Nephron (organoid): ENCODE results near the gene TSEN2.

Source experiments
- H3K27ac Mint-ChIP-seq, 3 experiments: 2 replicates each; pipeline ENCODE4 v1.8.0; 2020; ENCODE audit warnings: mixed read lengths in 3 of 3, mild to moderate bottlenecking in 2 of 3, moderate library complexity in 1 of 3
- H3K27me3 Mint-ChIP-seq: 2 replicates; pipeline ENCODE4 v1.8.0; 2021; ENCODE audit warnings: low read depth, mild to moderate bottlenecking, moderate library complexity, mixed read lengths
- H3K36me3 Mint-ChIP-seq: 2 replicates; pipeline ENCODE4 v1.8.0; 2020; ENCODE audit warnings: low read depth, mixed read lengths
- H3K4me1 Mint-ChIP-seq: 2 replicates; pipeline ENCODE4 v1.8.0; 2020; ENCODE audit warnings: mixed read lengths
- H3K4me3 Mint-ChIP-seq, 3 experiments: 2 replicates each; pipeline ENCODE4 v1.8.0; 2020; ENCODE audit warnings: mild to moderate bottlenecking in 3 of 3, mixed read lengths in 3 of 3, moderate library complexity in 2 of 3
- H3K9me3 Mint-ChIP-seq: 2 replicates; pipeline ENCODE4 v1.8.0; 2020; ENCODE audit warnings: mixed read lengths
- TF ChIP-seq, protein P1 (sequence below), 3 experiments: fragments of 200-600 bp; sonication (generic); IDR thresholded peaks; one replicate each; pipeline ENCODE4 v1.5.0; 2021; ENCODE audit warnings: antibody characterized with exemption in 3 of 3; ENCODE audit not compliant: unreplicated experiment in 3 of 3

Gene TSEN2

DNA sequence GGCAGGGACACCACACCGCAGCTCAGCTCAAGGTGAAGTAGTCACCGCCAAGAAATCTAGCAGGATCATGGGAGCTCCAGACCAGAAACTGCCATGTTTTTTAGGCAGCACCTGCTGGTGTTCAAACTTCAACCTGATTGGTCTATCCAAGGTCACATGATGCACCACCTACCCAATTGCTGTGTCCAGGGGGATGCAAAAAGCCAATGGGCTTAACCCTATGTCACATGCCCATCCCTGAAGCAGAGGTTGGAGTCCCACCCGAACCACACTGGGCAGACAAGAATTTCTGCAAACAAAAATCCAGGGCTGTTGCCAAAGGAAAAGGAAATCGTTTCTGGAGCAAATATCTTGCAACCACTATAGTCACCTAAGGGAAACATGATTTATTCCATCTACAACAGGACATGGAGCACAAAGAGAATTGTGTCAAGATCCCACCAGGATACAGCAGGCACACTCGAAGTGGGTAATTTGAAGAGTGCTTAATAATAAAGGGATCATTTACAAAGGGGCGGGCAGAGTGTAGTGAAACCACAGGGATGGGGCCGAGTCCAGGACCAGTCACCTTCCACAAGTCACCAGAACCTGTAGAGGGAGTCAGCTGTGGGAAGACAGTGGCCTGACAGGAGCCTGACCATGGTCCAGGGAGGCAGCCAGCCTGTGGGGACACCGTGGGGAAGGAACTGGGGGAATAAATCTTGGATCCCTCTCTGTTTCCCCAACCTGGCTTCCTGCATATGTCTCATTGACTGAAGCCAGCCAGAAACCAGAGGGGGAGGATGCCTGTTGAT lies 34.2 kb upstream of the TSEN2 start:
- TF ChIP-seq, protein P1, sequence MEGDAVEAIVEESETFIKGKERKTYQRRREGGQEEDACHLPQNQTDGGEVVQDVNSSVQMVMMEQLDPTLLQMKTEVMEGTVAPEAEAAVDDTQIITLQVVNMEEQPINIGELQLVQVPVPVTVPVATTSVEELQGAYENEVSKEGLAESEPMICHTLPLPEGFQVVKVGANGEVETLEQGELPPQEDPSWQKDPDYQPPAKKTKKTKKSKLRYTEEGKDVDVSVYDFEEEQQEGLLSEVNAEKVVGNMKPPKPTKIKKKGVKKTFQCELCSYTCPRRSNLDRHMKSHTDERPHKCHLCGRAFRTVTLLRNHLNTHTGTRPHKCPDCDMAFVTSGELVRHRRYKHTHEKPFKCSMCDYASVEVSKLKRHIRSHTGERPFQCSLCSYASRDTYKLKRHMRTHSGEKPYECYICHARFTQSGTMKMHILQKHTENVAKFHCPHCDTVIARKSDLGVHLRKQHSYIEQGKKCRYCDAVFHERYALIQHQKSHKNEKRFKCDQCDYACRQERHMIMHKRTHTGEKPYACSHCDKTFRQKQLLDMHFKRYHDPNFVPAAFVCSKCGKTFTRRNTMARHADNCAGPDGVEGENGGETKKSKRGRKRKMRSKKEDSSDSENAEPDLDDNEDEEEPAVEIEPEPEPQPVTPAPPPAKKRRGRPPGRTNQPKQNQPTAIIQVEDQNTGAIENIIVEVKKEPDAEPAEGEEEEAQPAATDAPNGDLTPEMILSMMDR (IDR thresholded peaks at IDR 0.05; ENCODE audit: unreplicated experiment in 3 of 3), result no peak
- Mint-ChIP-seq H3K4me3 (no peak overlapping the region), H3K27me3 (peaks cover 14% of the 10 kb centered on the region), H3K27ac (no peak overlapping the region), H3K9me3 (no peaks in the 10 kb centered on the region), H3K4me1 (peaks cover 12% of the 10 kb centered on the region), H3K36me3 (no peaks in the 10 kb centered on the region)

- TF ChIP-seq, protein P1 (IDR thresholded peaks at IDR 0.05; ENCODE audit: unreplicated experiment in 3 of 3), result no peak
- peaks cover 10% of the 10 kb centered on the region for H3K27me3 Mint-ChIP-seq
These were observed 32.8 kb upstream of the TSEN2 start for GRCh38 chr3:12451481-12451880.

DNA sequence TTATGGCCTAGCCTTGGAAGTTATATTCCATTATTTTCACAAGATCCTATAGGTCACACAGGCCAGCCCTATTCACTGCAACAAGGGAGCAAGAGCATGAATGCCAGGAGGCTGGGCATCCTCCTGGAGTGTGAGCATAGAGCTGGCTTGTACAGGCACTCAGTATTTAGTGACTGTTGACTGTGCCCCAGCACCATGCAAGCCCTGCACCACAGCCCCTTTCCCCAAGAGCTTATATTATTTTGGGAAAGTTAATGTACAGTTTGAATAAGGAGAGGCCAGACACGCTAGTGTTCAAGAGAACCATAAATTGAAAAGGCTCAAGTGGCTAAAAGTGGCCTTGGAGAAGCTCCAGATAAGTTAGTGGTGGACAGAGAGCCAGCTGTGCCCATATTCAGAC lies 32.3 kb upstream of the TSEN2 start:
- H3K27ac Mint-ChIP-seq, result no peak overlapping the region
- no peaks in the 10 kb centered on the region for H3K9me3 Mint-ChIP-seq
- no peaks in the 10 kb centered on the region for H3K36me3 Mint-ChIP-seq
- H3K4me1 Mint-ChIP-seq, result no peaks in the 10 kb centered on the region
- H3K27me3 Mint-ChIP-seq, result peaks cover 10% of the 10 kb centered on the region
- H3K4me3 Mint-ChIP-seq, result no peak overlapping the region
- TF ChIP-seq, protein P1 (IDR thresholded peaks at IDR 0.05; ENCODE audit: unreplicated experiment in 3 of 3), result no peak

More at GRCh38 chr3:12451481-12451880, 32.8 kb upstream of the TSEN2 start:
- Mint-ChIP-seq H3K4me1 (no peaks in the 10 kb centered on the region), H3K9me3 (no peaks in the 10 kb centered on the region), H3K27ac (no peak overlapping the region), H3K36me3 (no peaks in the 10 kb centered on the region), H3K4me3 (no peak overlapping the region)

DNA sequence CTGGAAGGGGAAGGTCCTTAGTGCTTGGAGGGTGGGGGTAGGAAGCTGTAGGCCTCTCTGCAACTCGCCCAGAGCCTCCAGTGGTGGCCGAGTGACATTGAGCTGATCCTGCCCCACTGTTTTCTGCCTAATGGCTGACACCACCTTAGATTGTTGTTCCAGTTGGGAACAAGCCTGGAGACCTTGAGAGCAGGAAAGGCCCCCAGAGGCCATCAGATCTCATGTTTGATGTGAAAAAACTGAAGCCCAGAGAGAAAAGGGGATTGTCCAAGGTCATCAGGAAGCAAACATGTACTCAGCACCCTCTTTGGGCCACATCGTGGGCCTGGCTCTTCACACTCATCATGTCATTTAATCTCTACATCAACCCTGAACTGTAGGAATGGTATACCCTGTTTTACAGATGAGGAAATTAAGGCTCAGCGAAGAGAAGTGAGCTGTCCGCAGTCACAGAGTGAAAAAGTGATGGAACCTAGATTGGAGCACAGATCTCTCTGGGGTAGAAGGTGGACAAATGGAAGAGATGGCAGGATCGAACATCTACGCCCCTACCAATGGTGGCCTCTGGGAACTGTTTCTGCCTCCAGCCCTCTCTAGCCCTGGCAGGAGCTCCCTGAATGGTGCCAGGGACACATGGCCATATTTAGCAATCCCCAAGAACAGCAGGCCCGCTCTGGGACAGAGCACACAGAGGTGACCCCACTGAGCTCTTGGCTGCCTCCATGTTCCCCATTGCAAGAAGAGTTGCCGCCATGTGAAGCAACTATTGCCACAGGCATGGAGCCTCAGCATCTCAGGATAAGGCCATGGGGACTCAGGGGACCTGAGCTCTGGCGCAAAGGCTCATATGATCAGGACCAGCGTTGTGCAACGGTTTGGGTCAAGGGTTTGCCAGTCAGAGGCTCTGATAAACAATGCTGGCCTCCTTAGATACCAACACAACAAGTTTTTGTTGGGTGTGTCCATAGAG lies 31.6 kb upstream of the TSEN2 start:
- no peaks in the 10 kb centered on the region for H3K4me1 Mint-ChIP-seq
- no peak overlapping the region for H3K4me3 Mint-ChIP-seq
- TF ChIP-seq, protein P1 (IDR thresholded peaks at IDR 0.05; ENCODE audit: unreplicated experiment in 3 of 3), result no peak
- H3K27me3 Mint-ChIP-seq, result peaks cover 10% of the 10 kb centered on the region
- no peak overlapping the region for H3K27ac Mint-ChIP-seq
- H3K9me3 Mint-ChIP-seq, result no peaks in the 10 kb centered on the region
- no peaks in the 10 kb centered on the region for H3K36me3 Mint-ChIP-seq

- Mint-ChIP-seq H3K4me1 (no peaks in the 10 kb centered on the region), H3K27me3 (peaks cover 10% of the 10 kb centered on the region), H3K9me3 (no peaks in the 10 kb centered on the region), H3K36me3 (no peaks in the 10 kb centered on the region), H3K27ac (no peak overlapping the region), H3K4me3 (no peak overlapping the region)
- TF ChIP-seq, protein P1 (IDR thresholded peaks at IDR 0.05; ENCODE audit: unreplicated experiment in 3 of 3), result no peak
These were observed 30.0 kb upstream of the TSEN2 start for GRCh38 chr3:12454076-12454815.
